H1 (cell line): ENCODE measurements around the gene CGREF1. TPM values are rescaled to one million over a fixed set of nuclear protein-coding genes. Genes with fewer than 3 reads are reported as not detected.

Experiments used
- CTCF ChIA-PET: fragments of 300-600 bp; sonication (Branson Sonifier 250); formaldehyde crosslinking; loops from one replicate; lab custom pipeline; 2021; ENCODE audit not compliant: partially characterized antibody; lab: Charles Lee
- POLR2A ChIA-PET: fragments of 300-600 bp; sonication (Branson Sonifier 250); formaldehyde crosslinking; loops from one replicate; lab custom pipeline; 2021; ENCODE audit warnings: inconsistent platforms; ENCODE audit not compliant: partially characterized antibody; lab: Charles Lee
- DNase-seq, 2 experiments: peaks; one replicate each; pipeline versions ENCODE4 v3.0.0 to v3.0.0-alpha.2; 2010 to 2022; ENCODE audit warnings: low spot score in 2 of 2, low read depth in 1 of 2, mixed read lengths in 1 of 2
- FAIRE-seq: peaks from 2 replicates; lab custom pipeline; 2011; peaks lifted over from hg19 to GRCh38; lab: Jason Lieb, UNC
- H2AFZ ChIP-seq: 2 replicates; pipeline ENCODE4 v1.8.1; 2012; ENCODE audit warnings: low read length, inconsistent platforms
- H2AK5ac ChIP-seq: 2 replicates; pipeline ENCODE4 v1.6.1; 2013; ENCODE audit warnings: low read depth, low read length
- H2BK120ac ChIP-seq: replicated peaks from 2 replicates; pipeline ENCODE3; 2013; ENCODE audit warnings: low read depth, low read length, inconsistent platforms
- H2BK12ac ChIP-seq: 2 replicates; pipeline ENCODE4 v1.6.1; 2013; ENCODE audit warnings: low read depth, low read length
- H2BK15ac ChIP-seq: 2 replicates; pipeline ENCODE4 v1.6.1; 2013; ENCODE audit warnings: low read length
- H2BK20ac ChIP-seq: 2 replicates; pipeline ENCODE4 v1.6.1; 2013; ENCODE audit warnings: low read length
- H2BK5ac ChIP-seq: 2 replicates; pipeline ENCODE4 v1.6.1; 2013; ENCODE audit warnings: low read depth, low read length
- H3K14ac ChIP-seq: 2 replicates; pipeline ENCODE4 v1.6.1; 2013; ENCODE audit warnings: inconsistent platforms; ENCODE audit not compliant: insufficient read length
- H3K18ac ChIP-seq: 2 replicates; pipeline ENCODE4 v1.6.1; 2013; ENCODE audit warnings: low read length; ENCODE audit errors: extremely low read depth
- H3K23ac ChIP-seq: 2 replicates; pipeline ENCODE4 v1.6.1; 2013; ENCODE audit warnings: inconsistent platforms; ENCODE audit not compliant: insufficient read length
- H3K23me2 ChIP-seq: 2 replicates; pipeline ENCODE4 v1.6.1; 2013; ENCODE audit warnings: low read depth, low read length
- H3K27ac ChIP-seq: 2 replicates; pipeline ENCODE4 v1.6.1; 2011; ENCODE audit warnings: low read depth, low read length, inconsistent platforms
- H3K27me3 ChIP-seq, 4 experiments: replicated peaks in 1 of 4; 1 replicate in 1 of 4; 2 replicates in 3 of 4; pipeline versions ENCODE4 v1.6.1 to v1.8.1; 2011 to 2013; ENCODE audit warnings: low read length in 3 of 4, mild to moderate bottlenecking in 3 of 4, inconsistent platforms in 2 of 4, mixed read lengths in 2 of 4, moderate library complexity in 1 of 4; ENCODE audit not compliant: control insufficient read depth in 3 of 4, insufficient read depth in 3 of 4; ENCODE audit errors: extremely low read depth in 1 of 4
- H3K36me3 ChIP-seq, 4 experiments: 2 replicates each; pipeline versions ENCODE4 v1.6.1 to v1.8.1; 2011 to 2013; ENCODE audit warnings: mild to moderate bottlenecking in 4 of 4, low read length in 3 of 4, moderate library complexity in 2 of 4, control low read depth in 1 of 4, inconsistent platforms in 1 of 4; ENCODE audit not compliant: insufficient read depth in 4 of 4, control insufficient read depth in 2 of 4
- H3K4ac ChIP-seq: replicated peaks from 2 replicates; pipeline ENCODE3; 2013; ENCODE audit warnings: low read length, low read depth, mixed read lengths, inconsistent platforms; ENCODE audit not compliant: insufficient read length
- H3K4me1 ChIP-seq, 4 experiments: replicated peaks in 1 of 4; 1 replicate in 1 of 4; 2 replicates in 3 of 4; pipeline versions ENCODE4 v1.6.1 to v1.8.1; 2011 to 2013; ENCODE audit warnings: low read length in 3 of 4, inconsistent platforms in 2 of 4, mixed read lengths in 1 of 4; ENCODE audit not compliant: insufficient read depth in 4 of 4, control insufficient read depth in 3 of 4
- H3K4me2 ChIP-seq, 2 experiments: 2 replicates each; pipeline versions ENCODE4 v1.6.1 to v1.8.1; 2011 to 2013; ENCODE audit warnings: low read depth in 2 of 2, low read length in 2 of 2, control low read depth in 1 of 2, inconsistent platforms in 1 of 2, mild to moderate bottlenecking in 1 of 2; ENCODE audit not compliant: insufficient read depth in 1 of 2
- H3K4me3 ChIP-seq, 4 experiments: fragments of 200-600, 300-600 bp in 1 of 4; sonication (generic), shearing (Covaris generic), sonication (Bioruptor Twin) in 1 of 4; 2 replicates each; pipeline versions ENCODE4 v1.5.1 to v1.8.1; 2011 to 2016; ENCODE audit warnings: low read length in 4 of 4, low read depth in 3 of 4, control low read depth in 2 of 4, inconsistent platforms in 2 of 4, mild to moderate bottlenecking in 2 of 4, mixed read lengths in 1 of 4, moderate library complexity in 1 of 4; ENCODE audit not compliant: insufficient read depth in 2 of 4; ENCODE audit errors: extremely low read depth in 1 of 4
- H3K56ac ChIP-seq: replicated peaks from 2 replicates; pipeline ENCODE3; 2013; ENCODE audit warnings: low read depth, mild to moderate bottlenecking, mixed read lengths, low read length, inconsistent platforms; ENCODE audit not compliant: insufficient read length
- H3K79me1 ChIP-seq: 2 replicates; pipeline ENCODE4 v1.6.1; 2013; ENCODE audit warnings: low read depth, low read length, control low read depth
- H3K79me2 ChIP-seq, 2 experiments: 2 replicates each; pipeline versions ENCODE4 v1.6.1 to v1.8.1; 2012 to 2013; ENCODE audit warnings: low read length in 2 of 2, mild to moderate bottlenecking in 2 of 2, inconsistent platforms in 1 of 2; ENCODE audit not compliant: insufficient read depth in 2 of 2, control insufficient read depth in 1 of 2
- H3K9ac ChIP-seq, 4 experiments: replicated peaks in 1 of 4; 1 replicate in 1 of 4; 2 replicates in 3 of 4; pipeline versions ENCODE4 v1.6.1 to v1.8.1; 2011 to 2013; ENCODE audit warnings: low read depth in 3 of 4, low read length in 3 of 4, control low read depth in 2 of 4, mild to moderate bottlenecking in 2 of 4, moderate library complexity in 2 of 4, inconsistent platforms in 1 of 4; ENCODE audit errors: extremely low read depth in 1 of 4
- H3K9me3 ChIP-seq, 2 experiments: 2 replicates each; pipeline versions ENCODE4 v1.6.1 to v1.8.1; 2012 to 2013; ENCODE audit warnings: mild to moderate bottlenecking in 2 of 2, moderate library complexity in 2 of 2, control low read depth in 1 of 2, inconsistent platforms in 1 of 2, low read depth in 1 of 2, low read length in 1 of 2, mixed read lengths in 1 of 2; ENCODE audit not compliant: insufficient read depth in 2 of 2
- H4K20me1 ChIP-seq, 2 experiments: replicated peaks in 1 of 2; 2 replicates each; pipeline versions ENCODE3 to v1.8.1; 2011 to 2013; ENCODE audit warnings: inconsistent platforms in 2 of 2, low read length in 2 of 2, mild to moderate bottlenecking in 1 of 2; ENCODE audit not compliant: insufficient read depth in 2 of 2, control insufficient read depth in 1 of 2
- H4K5ac ChIP-seq: 2 replicates; pipeline ENCODE4 v1.6.1; 2013; ENCODE audit warnings: low read length, low read depth, mixed read lengths, inconsistent platforms; ENCODE audit not compliant: insufficient read length
- H4K8ac ChIP-seq: 2 replicates; pipeline ENCODE4 v1.8.0; 2013; ENCODE audit warnings: mild to moderate bottlenecking, moderate library complexity, low read length, inconsistent platforms; ENCODE audit not compliant: insufficient read depth; ENCODE audit errors: extremely low read depth
- H4K91ac ChIP-seq: replicated peaks from 2 replicates; pipeline ENCODE3; 2013; ENCODE audit warnings: low read length, mixed read lengths, inconsistent platforms; ENCODE audit not compliant: insufficient read length
- ASH2L ChIP-seq: fragments of 200-600, 300-600 bp; sonication (generic); IDR thresholded peaks from one replicate; pipeline ENCODE4 v1.7.1; 2017; ENCODE audit warnings: low read length
- CBX5 ChIP-seq: fragments of 300-800, 300-1000 bp; sonication (generic); IDR thresholded peaks from 2 replicates; pipeline ENCODE4 v1.7.1; 2016; ENCODE audit warnings: antibody characterized with exemption, low read length, low read depth
- CHD2 ChIP-seq: IDR thresholded peaks from 2 replicates; pipeline ENCODE4 v1.6.1; 2012; ENCODE audit warnings: low read length, improper control_type of control experiment
- EZH2 ChIP-seq: fragments of 200-600 bp; sonication (generic); IDR thresholded peaks from 2 replicates; pipeline ENCODE4 v1.7.1; 2012; ENCODE audit warnings: low read depth, mild to moderate bottlenecking, moderate library complexity, low read length, inconsistent platforms; ENCODE audit not compliant: severe bottlenecking
- KDM1A ChIP-seq: fragments of 200-600, 300-600 bp; sonication (generic); IDR thresholded peaks from 2 replicates; pipeline ENCODE4 v1.7.1; 2016; ENCODE audit warnings: mild to moderate bottlenecking, low read length, borderline replicate concordance
- KDM5A ChIP-seq: fragments of 200-600 bp; IDR thresholded peaks from 2 replicates; pipeline ENCODE4 v1.7.1; 2012; ENCODE audit warnings: mild to moderate bottlenecking, low read length, inconsistent platforms, mixed read lengths
- NANOG ChIP-seq: IDR thresholded peaks from 2 replicates; pipeline ENCODE4 v1.6.1; 2011; ENCODE audit warnings: low read length, low read depth, mild to moderate bottlenecking, inconsistent platforms; ENCODE audit not compliant: insufficient read depth, poor library complexity, severe bottlenecking
- PHF8 ChIP-seq: fragments of 200-600 bp; sonication (generic); conservative IDR thresholded peaks from 2 replicates; pipeline ENCODE4 v1.7.1; 2012; ENCODE audit warnings: low read depth, mild to moderate bottlenecking, inconsistent platforms, low read length, moderate library complexity
- SIX5 ChIP-seq: IDR thresholded peaks from 2 replicates; pipeline ENCODE4 v1.6.1; 2011; ENCODE audit warnings: mild to moderate bottlenecking, low read depth, low read length
- USF2 ChIP-seq: IDR thresholded peaks from 2 replicates; pipeline ENCODE4 v1.6.1; 2011; ENCODE audit warnings: low read length, improper control_type of control experiment
- WGBS, 2 experiments: shearing (Covaris generic) in 1 of 2; methylation state at CpG; one replicate each; pipeline versions ENCODE4 v1.1.6 to v1.1.7; 2013 to 2015; ENCODE audit warnings: low lambda C conversion rate in 2 of 2, mixed read lengths in 2 of 2, inconsistent platforms in 1 of 2, low coverage in 1 of 2, missing lambda C conversion rate in 1 of 2; ENCODE audit not compliant: insufficient replicate concordance in 2 of 2, insufficient coverage in 1 of 2, insufficient read length in 1 of 2; ENCODE audit errors: extremely low coverage in 1 of 2, missing lambda C conversion rate in 1 of 2; 5-methylcytosine and 5-hydroxymethylcytosine counted together
- polyA plus RNA-seq, 7 experiments: library from polyadenylated mRNA; depleted of rRNA in 3 of 7; stranded (reverse) in 5 of 7; unstranded in 2 of 7; fragments of >200 nt in 5 of 7; fragments of 200-250 nt in 2 of 7; gene quantifications; 1 replicate in 5 of 7; 2 replicates in 1 of 7; 4 replicates in 1 of 7; pipeline versions ENCODE4 v1.2.1 to v1.2.3, GENCODE V29; 2011 to 2013; ENCODE audit warnings: missing spikeins in 2 of 7, mixed read lengths in 2 of 7
- total RNA-seq: library from RNA; stranded (reverse); fragmentation: NEBNext Ultra II Directional; extraction: Animal tissue kit (Norgen Biotek cat#: 25700); gene quantifications from 2 replicates; pipeline ENCODE4 v1.2.1, GENCODE V29; 2021

CGREF1 gene
- total and polyA plus RNA-seq, 2 of the 8 experiments (the other 6 are each of a cell fraction or from before 2014, with no cell fraction given), result 2.5 to 3.4 TPM

- no peaks in the 10 kb centered on the region for H3K9me3 ChIP-seq
- DNase-seq (no peak), FAIRE-seq (no peak)
- H3K56ac ChIP-seq, result no peak overlapping the region
- no peak overlapping the region for H2AFZ ChIP-seq
- H3K4ac ChIP-seq, result no peak overlapping the region
- 0 out of 4 replicates have a peak overlapping the region, but pooled peaks of 1 of the 2 experiments have one; percentile 19 for H3K4me2 ChIP-seq
- peaks cover 0 to 19% (median 13%) of the 10 kb centered on the region in 4 experiments; a peak in 6 of 7 replicates for H3K4me1 ChIP-seq
- 92% methylated on average over 14 of the region's 14 CpGs; no CpG with 5 or more reads in 1 of the 2 experiments for WGBS, 2 experiments
- H2BK12ac ChIP-seq, result no peak overlapping the region
- H3K9ac ChIP-seq, result no peak overlapping the region
- H3K23me2 ChIP-seq, result peaks cover 5% of the 10 kb centered on the region; the same call in 1 of the 2 replicates
- no peaks in the 10 kb centered on the region for H4K20me1 ChIP-seq
- no peaks in the 10 kb centered on the region for H3K79me1 ChIP-seq
- H2BK20ac ChIP-seq, result no peak overlapping the region
- no peak overlapping the region for H3K4me3 ChIP-seq
- H3K79me2 ChIP-seq, result no peaks in the 10 kb centered on the region
- H3K36me3 ChIP-seq, result no peaks in the 10 kb centered on the region
- H4K5ac ChIP-seq, result no peak overlapping the region
- no peak overlapping the region for H3K23ac ChIP-seq
- H2BK5ac ChIP-seq, result no peak overlapping the region
- H4K8ac ChIP-seq, result peak overlapping the region; percentile 64; the same call in 1 of the 2 replicates
- no peak overlapping the region for H4K91ac ChIP-seq
- H3K27ac ChIP-seq, result no peak overlapping the region
- CTCF ChIA-PET, result interaction anchor here (1.4 to 16.5 kb wide), 7 partner anchors 15 to 227 kb away, joined by 3 to 160 read pairs (median 4); partner anchors contain the start of gene AGBL5
- H2BK15ac ChIP-seq, result peak overlapping the region; percentile 88; the same call in 1 of the 2 replicates
- H3K18ac ChIP-seq, result no peak overlapping the region; the same call in 1 of the 2 replicates
- H3K14ac ChIP-seq, result no peak overlapping the region
- no peak overlapping the region for H2BK120ac ChIP-seq
- POLR2A ChIA-PET, result interaction anchor here (0.7 to 1.6 kb wide), 5 partner anchors 24 to 164 kb away, joined by 3 to 5 read pairs (median 3); partner anchors contain the start of gene AGBL5
- 0 out of 2 replicates have a peak overlapping the region, but pooled peaks have one; percentile 11 for H2AK5ac ChIP-seq
- peaks cover 0 to 3% (median 0%) of the 10 kb centered on the region in 4 experiments; a peak in 1 of 7 replicates for H3K27me3 ChIP-seq
- no peak for TF ChIP-seq CBX5
- no peak for TF ChIP-seq PHF8
- TF ChIP-seq ASH2L, result no peak
- TF ChIP-seq EZH2, result no peak
- no peak for TF ChIP-seq NANOG
- no peak for TF ChIP-seq KDM5A
- TF ChIP-seq KDM1A, result no peak
- no peak for TF ChIP-seq SIX5
- no peak for TF ChIP-seq USF2
- no peak for TF ChIP-seq CHD2
These were observed 39.4 kb downstream of the CGREF1 start for GRCh38 chr2:27079233-27080139.
